Activated CD8-positive, alpha-beta memory T cell treated with anti-CD3 and anti-CD28 coated beads, Interleukin-2, amount 10 ng/mL, durations not matched to agents 7 days and 5 days (primary cell): ENCODE results near the gene LRGUK. TPM values are rescaled to one million over a fixed set of nuclear protein-coding genes. Genes with fewer than 3 reads are reported as not detected.

Experiments used
- ATAC-seq: fragments of 150-1000 bp; cut with Tn5 transposase; one replicate; pipeline ENCODE4 v1.10.0; 2021; ENCODE audit warnings: moderate library complexity
- CTCF ChIA-PET: fragments of 350-600 bp; sonication (Branson Sonifier 250); formaldehyde crosslinking; loops from one replicate; lab custom pipeline; 2021; ENCODE audit warnings: antibody characterized with exemption; lab: Charles Lee
- DNase-seq: peaks from one replicate; pipeline ENCODE4 v3.0.0-alpha.2; 2020
- H3K27ac Mint-ChIP-seq: one replicate; pipeline ENCODE4 v1.8.0; 2021; ENCODE audit warnings: mild to moderate bottlenecking, mixed read lengths
- H3K27me3 Mint-ChIP-seq: one replicate; pipeline ENCODE4 v1.8.0; 2021; ENCODE audit warnings: mixed read lengths
- H3K36me3 Mint-ChIP-seq: one replicate; pipeline ENCODE4 v1.8.0; 2021; ENCODE audit warnings: mild to moderate bottlenecking, mixed read lengths
- H3K4me1 Mint-ChIP-seq: one replicate; pipeline ENCODE4 v1.8.0; 2021; ENCODE audit warnings: mixed read lengths
- H3K4me3 Mint-ChIP-seq: one replicate; pipeline ENCODE4 v1.8.0; 2021; ENCODE audit warnings: mild to moderate bottlenecking, moderate library complexity, mixed read lengths
- H3K9me3 Mint-ChIP-seq: one replicate; pipeline ENCODE4 v1.8.0; 2022; ENCODE audit warnings: low read depth, mixed read lengths
- total RNA-seq, 2 experiments: library from RNA; stranded (reverse); gene quantifications; one replicate each; pipeline ENCODE4 v1.2.3, GENCODE V29; 2021

The LRGUK gene
- total RNA-seq, 2 experiments from 2014 or later = 0.18 to 0.19 TPM

GRCh38 chr7:134248196-134248595 is 121.1 kb downstream of the LRGUK start:
- Mint-ChIP-seq H3K9me3 (no peaks in the 10 kb centered on the region), H3K36me3 (no peaks in the 10 kb centered on the region), H3K4me3 (no peak overlapping the region), H3K27ac (no peak overlapping the region), H3K27me3 (peaks cover 11% of the 10 kb centered on the region), H3K4me1 (no peaks in the 10 kb centered on the region)
- no peak for DNase-seq
- ATAC-seq = no peak
- CTCF ChIA-PET = no interaction called here

DNA sequence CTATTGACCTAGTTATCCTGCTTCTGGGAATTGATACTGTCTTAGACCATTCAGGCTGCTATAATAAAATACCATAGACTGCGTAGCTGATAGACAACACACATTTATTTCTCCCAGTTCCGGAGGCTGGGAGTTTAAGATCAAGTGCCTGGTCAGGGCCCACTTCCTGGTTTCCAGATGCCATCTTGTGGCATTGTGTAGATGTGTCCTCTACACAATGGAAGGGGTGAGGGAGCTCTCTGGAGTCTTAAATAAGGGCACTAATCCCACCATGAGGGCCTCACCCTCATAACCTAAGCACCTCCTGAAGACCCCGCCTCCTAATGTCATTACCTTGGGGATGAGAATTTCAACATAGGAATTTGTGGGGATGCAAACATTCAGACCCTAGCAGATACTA is 127.2 kb downstream of the LRGUK start:
- H3K9me3 Mint-ChIP-seq = no peaks in the 10 kb centered on the region
- no peaks in the 10 kb centered on the region for H3K27me3 Mint-ChIP-seq
- H3K4me1 Mint-ChIP-seq = no peaks in the 10 kb centered on the region
- ATAC-seq (no peak), DNase-seq (no peak)
- no peak overlapping the region for H3K4me3 Mint-ChIP-seq
- CTCF ChIA-PET = no interaction called here
- no peaks in the 10 kb centered on the region for H3K36me3 Mint-ChIP-seq
- no peak overlapping the region for H3K27ac Mint-ChIP-seq

- CTCF ChIA-PET = no interaction called here
- no peaks in the 10 kb centered on the region for H3K27me3 Mint-ChIP-seq
- no peak overlapping the region for H3K4me3 Mint-ChIP-seq
- ATAC-seq = no peak
- H3K27ac Mint-ChIP-seq = no peak overlapping the region
- H3K4me1 Mint-ChIP-seq = no peaks in the 10 kb centered on the region
- H3K36me3 Mint-ChIP-seq = no peaks in the 10 kb centered on the region
- H3K9me3 Mint-ChIP-seq = no peaks in the 10 kb centered on the region
- no peak for DNase-seq
Observed at GRCh38 chr7:134255814-134256213, 128.7 kb downstream of the LRGUK start.

GRCh38 chr7:134262322-134262721 is 135.2 kb downstream of the LRGUK start:
- Mint-ChIP-seq H3K4me3 (no peak overlapping the region), H3K9me3 (peaks cover 2% of the 10 kb centered on the region), H3K4me1 (no peaks in the 10 kb centered on the region), H3K27me3 (peaks cover 9% of the 10 kb centered on the region), H3K27ac (no peak overlapping the region), H3K36me3 (no peaks in the 10 kb centered on the region)
- CTCF ChIA-PET = no interaction called here
- no peak for DNase-seq
- no peak for ATAC-seq

DNA sequence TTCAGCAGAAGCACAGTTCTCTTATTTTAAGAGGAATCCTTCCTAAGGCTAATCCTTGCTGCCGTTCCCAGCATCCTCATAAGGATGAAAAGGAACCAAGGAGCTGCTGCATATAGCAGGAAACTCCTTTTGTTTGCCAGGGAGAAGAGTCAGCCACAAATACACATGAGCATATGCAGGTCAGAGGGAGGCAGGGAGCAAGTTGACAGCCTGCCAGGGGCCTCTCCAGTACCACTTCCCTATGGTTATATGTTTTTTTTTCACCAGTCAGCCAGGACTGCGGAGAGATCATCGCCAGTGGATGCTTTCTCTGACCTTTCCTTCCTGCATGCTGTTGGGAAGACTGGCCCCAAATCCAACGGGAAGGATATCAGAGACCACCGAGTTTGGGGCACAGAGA is 149.8 kb downstream of the LRGUK start:
- CTCF ChIA-PET = no interaction called here
- H3K27ac Mint-ChIP-seq = no peak overlapping the region
- ATAC-seq (no peak), DNase-seq (no peak)
- H3K27me3 Mint-ChIP-seq = peaks cover 38% of the 10 kb centered on the region
- H3K36me3 Mint-ChIP-seq = no peaks in the 10 kb centered on the region
- H3K9me3 Mint-ChIP-seq = no peaks in the 10 kb centered on the region
- H3K4me3 Mint-ChIP-seq = no peak overlapping the region
- H3K4me1 Mint-ChIP-seq = no peaks in the 10 kb centered on the region

DNA sequence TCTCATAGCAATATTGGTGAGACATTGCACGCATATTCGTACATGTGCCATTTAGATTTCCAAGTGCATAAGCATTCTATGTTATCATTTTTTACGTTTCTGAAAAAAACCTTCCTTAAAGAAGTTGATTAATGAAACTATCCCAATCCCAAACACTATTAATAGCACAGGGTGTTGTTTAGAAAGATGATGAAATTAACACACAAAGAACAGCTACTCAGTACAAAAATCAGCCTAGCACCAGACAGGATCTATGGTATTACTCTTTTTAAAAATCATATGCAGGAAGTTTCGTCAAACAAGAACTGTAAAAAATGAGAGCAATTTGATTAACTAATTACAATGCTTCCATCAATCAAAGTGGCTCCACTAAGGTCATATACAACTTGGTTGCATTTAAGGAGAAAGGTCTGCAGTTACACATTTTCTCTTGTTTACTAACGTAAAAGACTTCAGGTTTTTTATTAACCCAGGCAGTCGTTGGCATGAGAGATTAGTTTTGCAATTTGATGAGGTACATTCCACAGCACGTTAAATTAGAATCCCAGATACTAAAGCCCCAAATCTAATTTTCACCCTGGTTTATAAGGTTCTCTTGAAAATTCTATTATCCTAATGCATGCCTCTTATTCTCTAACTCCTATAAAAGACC is 151.5 kb downstream of the LRGUK start:
- H3K4me1 Mint-ChIP-seq = no peaks in the 10 kb centered on the region
- no peaks in the 10 kb centered on the region for H3K36me3 Mint-ChIP-seq
- no peaks in the 10 kb centered on the region for H3K9me3 Mint-ChIP-seq
- DNase-seq (no peak), ATAC-seq (no peak)
- CTCF ChIA-PET = no interaction called here
- no peak overlapping the region for H3K4me3 Mint-ChIP-seq
- peaks cover 29% of the 10 kb centered on the region for H3K27me3 Mint-ChIP-seq
- no peak overlapping the region for H3K27ac Mint-ChIP-seq

DNA sequence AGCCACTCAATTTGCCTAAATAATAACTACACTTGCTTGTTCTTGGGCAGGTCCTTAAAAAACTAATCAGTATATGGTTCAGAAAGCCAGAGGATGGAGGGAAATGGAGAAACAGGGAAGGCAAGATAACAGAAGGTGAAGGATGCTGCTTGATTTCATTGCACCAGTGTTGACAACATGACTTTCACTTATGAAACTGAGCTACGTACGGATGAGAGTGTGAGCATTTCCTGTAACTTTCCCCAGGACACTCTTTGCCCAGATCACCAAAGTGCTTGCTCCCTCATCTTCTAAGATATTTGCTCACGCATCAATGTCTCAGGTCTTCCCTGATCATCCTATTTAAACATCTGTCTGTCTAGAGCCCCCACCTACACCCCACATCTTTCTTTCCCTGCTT is 152.2 kb downstream of the LRGUK start:
- ATAC-seq (no peak), DNase-seq (no peak)
- Mint-ChIP-seq H3K4me3 (no peak overlapping the region), H3K27ac (no peak overlapping the region), H3K4me1 (no peaks in the 10 kb centered on the region), H3K27me3 (peaks cover 27% of the 10 kb centered on the region), H3K36me3 (no peaks in the 10 kb centered on the region), H3K9me3 (no peaks in the 10 kb centered on the region)
- CTCF ChIA-PET = no interaction called here

GRCh38 chr7:134279898-134280297 is 152.8 kb downstream of the LRGUK start:
- CTCF ChIA-PET = no interaction called here
- H3K4me1 Mint-ChIP-seq = no peaks in the 10 kb centered on the region
- peaks cover 26% of the 10 kb centered on the region for H3K27me3 Mint-ChIP-seq
- H3K9me3 Mint-ChIP-seq = no peaks in the 10 kb centered on the region
- no peaks in the 10 kb centered on the region for H3K36me3 Mint-ChIP-seq
- H3K27ac Mint-ChIP-seq = no peak overlapping the region
- no peak overlapping the region for H3K4me3 Mint-ChIP-seq
- no peak for ATAC-seq
- DNase-seq = no peak

DNA sequence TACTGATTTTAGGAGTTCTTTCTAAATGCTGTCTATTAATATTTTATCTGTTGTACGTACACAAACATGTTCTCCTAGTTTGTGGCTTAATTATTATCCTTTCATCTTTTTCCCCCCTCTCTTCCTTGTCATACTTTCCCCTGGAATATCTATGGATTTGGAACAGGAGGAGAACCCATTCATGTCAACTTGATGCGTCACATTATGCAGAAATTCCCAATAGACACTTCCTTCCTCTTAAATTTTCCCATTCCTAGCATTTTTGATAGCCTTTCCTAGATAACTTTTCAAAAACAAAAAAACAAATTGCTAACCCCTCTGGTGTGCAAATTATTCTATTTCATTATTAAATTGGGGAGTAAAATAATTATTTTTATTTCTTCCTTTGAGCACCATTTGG is 153.4 kb downstream of the LRGUK start:
- no peak overlapping the region for H3K4me3 Mint-ChIP-seq
- no peak for DNase-seq
- no peak overlapping the region for H3K27ac Mint-ChIP-seq
- no peak for ATAC-seq
- H3K27me3 Mint-ChIP-seq = peaks cover 22% of the 10 kb centered on the region
- CTCF ChIA-PET = no interaction called here
- H3K36me3 Mint-ChIP-seq = no peaks in the 10 kb centered on the region
- H3K4me1 Mint-ChIP-seq = no peaks in the 10 kb centered on the region
- no peaks in the 10 kb centered on the region for H3K9me3 Mint-ChIP-seq

GRCh38 chr7:134284011-134284410 is 156.9 kb downstream of the LRGUK start:
- H3K4me1 Mint-ChIP-seq = no peaks in the 10 kb centered on the region
- CTCF ChIA-PET = no interaction called here
- peaks cover 11% of the 10 kb centered on the region for H3K27me3 Mint-ChIP-seq
- no peak overlapping the region for H3K4me3 Mint-ChIP-seq
- no peaks in the 10 kb centered on the region for H3K9me3 Mint-ChIP-seq
- H3K36me3 Mint-ChIP-seq = no peaks in the 10 kb centered on the region
- no peak overlapping the region for H3K27ac Mint-ChIP-seq
- ATAC-seq (no peak), DNase-seq (no peak)

DNA sequence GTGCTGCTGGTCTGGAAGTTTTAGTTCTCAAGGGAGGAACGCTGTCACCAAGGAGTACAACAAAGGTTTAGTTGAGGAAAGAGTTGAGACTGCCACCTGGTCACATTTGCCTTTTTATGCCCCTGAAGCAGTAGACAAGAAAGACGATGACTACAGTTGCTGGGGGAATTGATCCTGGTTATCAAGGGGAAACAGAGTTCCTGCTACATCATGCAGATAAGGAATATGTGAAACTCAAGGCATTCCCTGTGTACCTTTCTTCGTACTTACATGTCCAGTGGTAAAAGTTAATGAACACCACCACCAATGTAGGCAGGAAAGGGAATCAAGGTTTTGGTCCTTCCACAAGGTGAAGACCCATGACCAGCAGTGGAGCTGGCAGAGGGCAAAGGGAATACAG is 157.8 kb downstream of the LRGUK start:
- Mint-ChIP-seq H3K4me3 (no peak overlapping the region), H3K4me1 (no peaks in the 10 kb centered on the region), H3K27ac (no peak overlapping the region), H3K36me3 (no peaks in the 10 kb centered on the region), H3K27me3 (peaks cover 9% of the 10 kb centered on the region), H3K9me3 (no peaks in the 10 kb centered on the region)
- CTCF ChIA-PET = no interaction called here
- no peak for DNase-seq
- ATAC-seq = no peak

DNA sequence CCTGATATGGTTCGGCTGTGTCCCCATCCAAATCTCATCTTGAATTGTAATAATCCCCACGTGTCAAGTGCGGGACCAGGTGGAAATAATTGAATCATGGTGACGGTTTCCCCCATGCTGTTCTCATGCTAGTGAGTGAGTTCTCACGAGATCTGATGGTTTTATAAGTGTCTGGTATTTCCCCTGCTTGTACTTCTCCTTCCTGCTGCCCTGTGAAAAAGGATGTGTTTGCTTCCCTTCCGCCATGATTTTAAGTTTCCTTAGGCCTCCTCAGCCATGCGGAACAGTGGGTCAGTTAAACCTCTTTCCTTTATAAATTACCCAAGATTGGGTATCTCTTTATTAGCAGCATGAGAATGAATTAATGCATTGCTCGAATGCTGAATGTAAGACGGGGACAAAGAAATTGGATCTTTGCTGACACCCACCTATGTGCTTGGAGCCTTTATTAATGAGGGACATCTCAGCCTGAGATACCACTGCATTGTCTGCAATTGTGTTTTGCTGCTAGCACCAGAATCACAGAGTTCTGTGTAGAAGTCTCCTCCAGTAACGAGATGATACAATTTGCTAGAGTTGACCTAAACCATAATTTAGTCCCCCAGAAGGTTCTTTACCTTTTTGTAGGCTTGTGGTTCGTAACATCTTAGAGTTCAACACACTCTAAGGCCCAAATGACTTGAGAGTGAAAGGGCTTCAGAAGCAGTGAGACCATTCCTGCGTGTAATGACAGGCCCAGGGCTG is 160.9 kb downstream of the LRGUK start:
- DNase-seq = no peak
- Mint-ChIP-seq H3K36me3 (peaks cover 4% of the 10 kb centered on the region), H3K4me3 (no peak overlapping the region), H3K9me3 (no peaks in the 10 kb centered on the region), H3K27ac (no peak overlapping the region), H3K4me1 (no peaks in the 10 kb centered on the region), H3K27me3 (no peaks in the 10 kb centered on the region)
- CTCF ChIA-PET = no interaction called here
- no peak for ATAC-seq

DNA sequence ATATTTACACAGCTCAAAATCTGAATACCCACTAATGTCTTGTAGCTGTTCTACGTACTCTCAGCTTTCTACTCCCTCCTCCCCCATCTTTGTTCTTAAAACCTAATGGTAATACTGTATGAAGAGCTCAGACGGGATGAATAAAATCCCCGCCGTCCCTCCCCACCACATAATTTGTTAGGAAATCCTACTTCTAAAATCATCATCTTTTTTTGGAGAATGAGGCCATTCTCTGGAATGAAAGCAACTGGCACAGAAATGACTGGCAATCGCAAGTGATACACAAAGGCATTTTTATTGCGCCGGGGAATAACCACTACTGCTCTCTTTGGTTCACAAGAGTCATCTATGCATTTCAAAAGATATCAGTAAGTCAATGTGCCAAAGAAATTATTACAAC is 162.3 kb downstream of the LRGUK start:
- ATAC-seq (no peak), DNase-seq (no peak)
- Mint-ChIP-seq H3K27ac (no peak overlapping the region), H3K4me3 (no peak overlapping the region), H3K4me1 (no peaks in the 10 kb centered on the region), H3K27me3 (no peaks in the 10 kb centered on the region), H3K36me3 (peaks cover 10% of the 10 kb centered on the region), H3K9me3 (no peaks in the 10 kb centered on the region)
- CTCF ChIA-PET = no interaction called here

- H3K4me3 Mint-ChIP-seq = no peak overlapping the region
- no peak overlapping the region for H3K27ac Mint-ChIP-seq
- no peak for ATAC-seq
- H3K4me1 Mint-ChIP-seq = no peaks in the 10 kb centered on the region
- CTCF ChIA-PET = no interaction called here
- no peak for DNase-seq
- H3K36me3 Mint-ChIP-seq = peaks cover 13% of the 10 kb centered on the region
- no peaks in the 10 kb centered on the region for H3K9me3 Mint-ChIP-seq
- no peaks in the 10 kb centered on the region for H3K27me3 Mint-ChIP-seq
Observed at GRCh38 chr7:134289841-134290240, 162.7 kb downstream of the LRGUK start.
